Panc1 (cell line): ENCODE measurements around the gene GOLGA6L2. TPM values are rescaled to one million over a fixed set of nuclear protein-coding genes. Genes with fewer than 3 reads are reported as not detected.

Experiments
- ATAC-seq: fragments of 200-7000 bp; cut with Tn5 transposase; 2 replicates; pipeline ENCODE4 v1.9.1; 2020; ENCODE audit warnings: mild to moderate bottlenecking, moderate library complexity
- BruUV-seq: library from RNA; stranded (reverse); fragments of 400-500 nt; replicated peaks from 2 replicates; lab custom pipeline; 2021; lab: Mats Ljungman, UMichigan
- CTCF ChIA-PET: fragments of 300-600 bp; sonication (Branson Sonifier 250); formaldehyde crosslinking; loops from one replicate; lab custom pipeline; 2022; ENCODE audit warnings: antibody characterized with exemption; lab: Charles Lee
- POLR2A ChIA-PET: fragments of 300-600 bp; sonication (Branson Sonifier 250); formaldehyde crosslinking; loops from one replicate; lab custom pipeline; 2022; ENCODE audit warnings: antibody characterized with exemption; lab: Charles Lee
- DNase-seq: peaks from one replicate; pipeline ENCODE4 v3.0.0-alpha.2; 2010; ENCODE audit warnings: low read depth, low spot score
- H3K27ac ChIP-seq: 2 replicates; pipeline ENCODE4 v1.5.1; 2011; ENCODE audit warnings: mild to moderate bottlenecking, low read length, inconsistent platforms
- H3K27me3 ChIP-seq: fragments of 200-500 bp; sonication (Bioruptor generic); 2 replicates; pipeline ENCODE4 v1.6.0; 2014; ENCODE audit warnings: low read length, inconsistent platforms; ENCODE audit not compliant: control insufficient read depth, insufficient read depth
- H3K36me3 ChIP-seq: fragments of 200-500 bp; sonication (Bioruptor generic); 2 replicates; pipeline ENCODE4 v1.5.1; 2014; ENCODE audit warnings: inconsistent platforms, mild to moderate bottlenecking, low read length, moderate library complexity; ENCODE audit not compliant: control insufficient read depth, insufficient read depth
- H3K4me1 ChIP-seq: 2 replicates; pipeline ENCODE4 v1.5.1; 2011; ENCODE audit warnings: inconsistent platforms, mild to moderate bottlenecking, low read length, moderate library complexity; ENCODE audit not compliant: control insufficient read depth, insufficient read depth
- H3K4me3 ChIP-seq, 2 experiments: 2 replicates each; pipeline ENCODE4 v1.5.1; 2011 to 2012; ENCODE audit warnings: low read depth in 2 of 2, low read length in 2 of 2, mild to moderate bottlenecking in 2 of 2, inconsistent platforms in 1 of 2, moderate library complexity in 1 of 2
- H3K9me3 ChIP-seq: fragments of 200-500 bp; sonication (Bioruptor generic); 2 replicates; pipeline ENCODE4 v1.5.1; 2014; ENCODE audit warnings: low read depth, mild to moderate bottlenecking, inconsistent platforms, low read length, moderate library complexity; ENCODE audit not compliant: control insufficient read depth, insufficient read depth
- POLR2AphosphoS5 ChIP-seq: IDR thresholded peaks from 2 replicates; pipeline ENCODE4 v1.6.1; 2012; ENCODE audit warnings: mild to moderate bottlenecking, low read depth, low read length, moderate library complexity
- REST ChIP-seq, 2 experiments: IDR thresholded peaks; 2 replicates each; pipeline ENCODE4 v1.6.1; 2011 to 2012; ENCODE audit warnings: low read depth in 2 of 2, control low read depth in 1 of 2, low read length in 1 of 2, mild to moderate bottlenecking in 1 of 2, moderate library complexity in 1 of 2; ENCODE audit not compliant: insufficient read depth in 1 of 2
- SIN3A ChIP-seq: IDR thresholded peaks from 2 replicates; pipeline ENCODE4 v1.6.1; 2012; ENCODE audit warnings: low read depth, mild to moderate bottlenecking, low read length, moderate library complexity, borderline replicate concordance; ENCODE audit not compliant: insufficient read depth
- TCF7L2 ChIP-seq: IDR thresholded peaks from 2 replicates; pipeline ENCODE4 v1.6.1; 2011; ENCODE audit warnings: mild to moderate bottlenecking, low read depth, low read length, inconsistent platforms
- in situ Hi-C: cut with HindIII; loops from 2 replicates; pipeline ENCODE4 v1.10.0; 2016; ENCODE audit warnings: low sequenced_read_pairs, low pct_unique_long_range_greater_than_20kb
- intact Hi-C: fragments of 100-400 bp; cut with micrococcal nuclease; formaldehyde crosslinking; loops from one replicate; pipeline ENCODE4 v1.10.0; 2022; ENCODE audit not compliant: unreplicated experiment
- total RNA-seq: library from RNA; stranded (reverse); gene quantifications from one replicate; pipeline ENCODE4 v1.2.1, GENCODE V29; 2021; ENCODE audit not compliant: unreplicated experiment
- TF ChIP-seq, protein P1 (sequence below): fragments of 450-650 bp; IDR thresholded peaks from 2 replicates; pipeline ENCODE4 v1.5.1; 2017; ENCODE audit warnings: mild to moderate bottlenecking

GOLGA6L2 gene
- total RNA-seq, 1 experiment from 2014 or later = not detected

GRCh38 chr15:23483821-23484299 is 36.8 kb upstream of the GOLGA6L2 start:
- in situ Hi-C loops (no loop called here), intact Hi-C loops (no loop called here)
- CTCF ChIA-PET = no interaction called here

DNA sequence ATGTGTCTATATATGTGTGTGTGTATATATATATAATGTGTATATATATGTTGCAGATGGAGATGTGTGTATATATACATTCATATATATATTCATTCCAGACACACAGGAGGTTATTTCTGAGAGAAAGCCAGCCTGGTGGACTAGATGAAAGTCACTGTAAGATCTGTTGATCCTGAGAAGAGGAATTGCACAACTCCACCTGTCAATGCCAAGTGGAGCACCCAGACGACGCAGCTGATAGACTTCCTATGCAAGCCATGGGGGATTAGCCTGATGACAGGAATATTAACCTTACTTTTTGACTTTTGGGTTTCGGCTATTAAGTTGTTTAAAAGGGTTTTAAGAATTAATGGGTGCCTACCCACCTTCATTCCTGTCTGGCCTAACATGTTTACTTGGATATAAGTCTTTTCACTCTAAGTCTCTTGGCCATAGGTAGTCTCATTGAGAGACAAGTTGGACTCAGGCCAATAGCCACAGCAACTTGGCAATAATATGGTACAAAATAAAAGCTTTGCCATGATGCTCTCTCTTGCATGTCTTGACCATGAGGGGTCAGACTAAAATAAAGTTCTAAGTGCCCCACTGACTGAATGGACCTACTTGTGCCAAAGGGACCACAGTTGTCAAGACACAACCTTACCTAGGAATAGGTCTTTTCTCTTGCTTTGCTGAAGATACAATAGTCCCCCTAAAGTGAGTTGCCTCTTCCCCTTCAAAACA is 35.9 kb upstream of the GOLGA6L2 start:
- TF ChIP-seq REST (IDR thresholded peaks at IDR 0.05; ENCODE audit: insufficient read depth in 1 of 2, low read depth in 2 of 2, low read length in 1 of 2) (no peak), SIN3A (no peak), POLR2AphosphoS5 (no peak)
- TF ChIP-seq, protein P1, sequence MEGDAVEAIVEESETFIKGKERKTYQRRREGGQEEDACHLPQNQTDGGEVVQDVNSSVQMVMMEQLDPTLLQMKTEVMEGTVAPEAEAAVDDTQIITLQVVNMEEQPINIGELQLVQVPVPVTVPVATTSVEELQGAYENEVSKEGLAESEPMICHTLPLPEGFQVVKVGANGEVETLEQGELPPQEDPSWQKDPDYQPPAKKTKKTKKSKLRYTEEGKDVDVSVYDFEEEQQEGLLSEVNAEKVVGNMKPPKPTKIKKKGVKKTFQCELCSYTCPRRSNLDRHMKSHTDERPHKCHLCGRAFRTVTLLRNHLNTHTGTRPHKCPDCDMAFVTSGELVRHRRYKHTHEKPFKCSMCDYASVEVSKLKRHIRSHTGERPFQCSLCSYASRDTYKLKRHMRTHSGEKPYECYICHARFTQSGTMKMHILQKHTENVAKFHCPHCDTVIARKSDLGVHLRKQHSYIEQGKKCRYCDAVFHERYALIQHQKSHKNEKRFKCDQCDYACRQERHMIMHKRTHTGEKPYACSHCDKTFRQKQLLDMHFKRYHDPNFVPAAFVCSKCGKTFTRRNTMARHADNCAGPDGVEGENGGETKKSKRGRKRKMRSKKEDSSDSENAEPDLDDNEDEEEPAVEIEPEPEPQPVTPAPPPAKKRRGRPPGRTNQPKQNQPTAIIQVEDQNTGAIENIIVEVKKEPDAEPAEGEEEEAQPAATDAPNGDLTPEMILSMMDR = no peak
- no peak overlapping the region for H3K27ac ChIP-seq
- no peaks in the 10 kb centered on the region for H3K9me3 ChIP-seq
- no peaks in the 10 kb centered on the region for H3K4me1 ChIP-seq
- DNase-seq (no peak), ATAC-seq (no peak)
- ChIA-PET CTCF (no interaction called here), POLR2A (no interaction called here)
- 0 out of 2 replicates have a peak, but pooled peaks cover 2% of the 10 kb centered on the region for H3K27me3 ChIP-seq
- H3K36me3 ChIP-seq = no peaks in the 10 kb centered on the region
- intact Hi-C loops = no loop called here
- no TSS peak for BruUV-seq
- H3K4me3 ChIP-seq = no peak overlapping the region
- in situ Hi-C loops = no loop called here

More at GRCh38 chr15:23483821-23484299, 36.8 kb upstream of the GOLGA6L2 start:
- TF ChIP-seq REST (IDR thresholded peaks at IDR 0.05; ENCODE audit: insufficient read depth in 1 of 2, low read depth in 2 of 2, low read length in 1 of 2) = no peak
- no peak for TF ChIP-seq POLR2AphosphoS5
- TF ChIP-seq TCF7L2 = no peak
- H3K4me3 ChIP-seq = no peak overlapping the region
- POLR2A ChIA-PET = no interaction called here
- H3K27ac ChIP-seq = no peak overlapping the region
- H3K27me3 ChIP-seq = 0 out of 2 replicates have a peak, but pooled peaks cover 2% of the 10 kb centered on the region
- no peaks in the 10 kb centered on the region for H3K36me3 ChIP-seq
- BruUV-seq = no TSS peak
- ATAC-seq = no peak
- no peak for DNase-seq
- H3K9me3 ChIP-seq = no peaks in the 10 kb centered on the region
- no peaks in the 10 kb centered on the region for H3K4me1 ChIP-seq
